HG03565 (cell line): ENCODE results near the gene COL23A1.

ENCODE experiments used
- ATAC-seq: cut with Tn5 transposase; IDR thresholded peaks from one replicate; pipeline ENCODE4 v1.9.1; 2021; ENCODE audit warnings: mild to moderate bottlenecking, moderate library complexity; ENCODE audit not compliant: unreplicated experiment

COL23A1 gene

GRCh38 chr5:178403956-178404600 is 186.1 kb downstream of the COL23A1 start:
- no peak for ATAC-seq

DNA sequence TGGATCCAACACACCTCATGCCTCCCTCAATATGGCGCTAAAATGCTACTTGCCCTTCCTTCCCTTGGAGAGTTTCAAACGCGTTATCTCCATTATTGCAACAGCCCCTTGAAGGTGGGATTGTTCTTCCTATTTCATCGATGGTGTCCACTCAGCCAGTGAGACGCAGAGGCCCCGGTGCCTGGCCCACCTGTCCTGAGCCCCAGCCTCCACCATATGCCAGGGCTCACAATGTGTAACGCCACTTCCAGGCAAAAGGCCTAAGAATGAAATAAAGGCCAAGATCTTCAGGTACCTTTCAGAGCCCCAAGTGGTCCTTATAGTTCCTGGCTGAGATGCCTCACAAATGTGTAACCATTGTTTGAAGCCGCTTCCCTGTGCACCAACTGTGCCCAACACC is 186.8 kb downstream of the COL23A1 start:
- no peak for ATAC-seq

DNA sequence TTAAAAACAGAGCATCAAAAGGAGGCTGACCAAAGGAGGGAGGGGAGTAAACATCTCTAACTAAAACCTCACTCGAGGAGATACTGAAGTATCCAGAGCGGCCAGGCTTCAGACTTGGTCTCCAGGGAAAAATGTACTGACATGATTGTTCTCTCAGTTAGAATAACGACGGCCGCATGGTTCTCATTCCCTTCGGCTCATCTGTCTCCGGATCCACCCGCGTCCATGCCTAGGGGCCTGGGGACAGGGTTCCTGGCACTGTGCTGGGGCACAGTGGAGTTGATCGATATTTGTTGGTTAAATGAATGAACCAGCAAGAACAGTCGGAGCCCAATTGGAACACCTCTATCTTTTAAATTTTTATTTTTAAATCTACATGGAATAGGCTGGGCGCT is 190.5 kb downstream of the COL23A1 start:
- ATAC-seq, result no peak

DNA sequence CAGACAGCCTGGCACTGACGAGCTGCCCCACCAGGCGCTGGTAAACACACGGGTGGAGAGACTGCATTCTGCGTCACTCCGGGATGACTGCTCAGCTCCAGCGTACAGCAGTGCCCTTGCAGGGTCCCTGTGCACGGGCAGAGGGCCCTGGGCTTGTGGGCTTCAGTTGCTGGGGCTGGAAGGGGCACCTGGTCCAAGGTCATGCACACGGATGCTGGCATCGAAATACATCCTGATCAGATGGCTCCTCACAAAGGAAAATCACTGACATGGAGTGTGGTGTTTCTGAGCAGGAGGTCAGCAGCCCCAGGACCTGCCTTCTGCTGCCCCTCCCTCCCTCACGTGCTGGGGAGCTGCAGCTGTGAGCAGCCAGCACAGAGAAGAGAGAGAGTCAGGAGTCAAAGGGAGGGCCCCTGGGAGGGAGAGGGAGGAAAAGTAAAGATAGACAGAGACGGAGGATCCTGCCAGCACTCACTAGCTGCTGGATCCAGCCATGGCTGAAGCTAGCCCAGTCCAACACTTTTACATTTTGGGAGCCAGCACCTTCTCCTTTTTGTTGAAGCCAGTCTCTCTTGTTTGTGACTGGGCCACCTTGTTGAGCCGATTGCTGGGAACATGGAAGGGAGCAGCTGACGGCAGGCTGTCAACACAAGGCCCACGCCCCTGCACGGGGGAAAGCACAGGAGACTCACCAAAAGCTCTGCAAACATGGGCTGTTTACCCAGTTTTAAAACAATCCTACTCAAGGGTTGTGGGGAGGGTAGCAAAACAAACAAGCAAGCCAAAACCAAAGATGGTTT is 191.1 kb downstream of the COL23A1 start:
- no peak for ATAC-seq

DNA sequence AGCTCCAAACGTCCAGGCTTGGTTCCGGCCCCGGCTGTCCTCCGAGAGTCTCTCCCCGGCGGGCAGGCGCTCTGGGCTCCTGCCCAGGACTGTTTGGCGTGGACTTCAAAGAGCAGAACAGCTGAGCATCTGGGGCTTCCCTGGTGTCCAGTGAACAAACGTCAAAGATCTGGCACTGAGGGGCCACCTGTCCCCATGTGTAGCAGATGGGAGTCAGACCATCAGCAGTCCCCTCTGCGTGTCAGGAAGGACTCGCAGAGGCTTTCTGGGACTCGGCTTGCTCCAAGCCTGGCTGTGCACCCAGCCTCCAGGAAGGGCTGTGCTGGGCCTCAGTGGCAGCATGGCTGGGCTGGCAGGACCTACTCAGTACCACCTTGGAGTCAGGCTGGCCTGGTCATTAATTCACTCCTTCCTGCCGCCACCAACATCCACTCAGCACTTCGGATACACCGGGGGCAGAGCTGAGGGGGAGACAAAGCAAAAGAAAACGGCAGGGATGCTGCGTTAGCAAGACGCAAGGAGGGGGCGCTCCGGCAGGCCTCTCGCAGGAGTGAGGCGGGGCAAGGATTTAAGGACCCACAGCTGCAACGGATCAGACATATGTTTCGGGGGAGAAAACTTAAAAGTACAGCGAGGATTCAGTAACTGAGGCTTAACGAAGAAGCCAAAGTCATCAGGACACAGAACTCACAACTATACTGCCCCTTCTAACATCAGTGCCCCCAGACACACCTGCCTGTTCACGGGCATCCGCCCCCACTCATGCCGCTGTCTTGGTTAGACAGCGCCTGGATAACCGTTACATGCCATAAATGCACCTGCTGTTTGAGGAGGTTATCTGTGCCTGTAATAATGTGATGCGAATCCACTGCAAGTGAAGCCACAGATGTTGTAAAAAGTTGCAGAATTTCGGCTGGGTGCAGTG is 193.1 kb downstream of the COL23A1 start:
- no peak for ATAC-seq

GRCh38 chr5:178394074-178394473 is 196.1 kb downstream of the COL23A1 start:
- no peak for ATAC-seq

GRCh38 chr5:178392931-178393394 is 197.2 kb downstream of the COL23A1 start:
- no peak for ATAC-seq

- ATAC-seq, result no peak
Measured at GRCh38 chr5:178392386-178392785, 197.8 kb downstream of the COL23A1 start.

DNA sequence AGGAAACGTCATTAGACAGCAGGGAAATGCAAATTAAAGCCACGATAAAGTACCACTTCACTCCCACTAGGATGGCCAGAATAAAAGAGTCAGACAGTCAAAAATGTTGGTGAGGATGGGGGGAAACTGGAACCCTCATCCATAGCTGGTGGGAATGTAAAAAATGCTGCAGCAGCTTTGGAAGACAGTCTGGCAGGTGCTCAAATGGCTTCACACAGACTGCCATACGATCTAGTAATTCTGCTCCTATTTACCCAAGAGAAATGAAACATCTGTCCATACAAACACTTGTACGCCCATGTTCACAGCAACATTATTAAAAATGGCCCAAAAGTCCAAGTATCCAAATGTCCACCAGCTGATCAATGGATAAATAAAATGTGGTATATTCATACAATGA is 198.7 kb downstream of the COL23A1 start:
- ATAC-seq, result no peak

DNA sequence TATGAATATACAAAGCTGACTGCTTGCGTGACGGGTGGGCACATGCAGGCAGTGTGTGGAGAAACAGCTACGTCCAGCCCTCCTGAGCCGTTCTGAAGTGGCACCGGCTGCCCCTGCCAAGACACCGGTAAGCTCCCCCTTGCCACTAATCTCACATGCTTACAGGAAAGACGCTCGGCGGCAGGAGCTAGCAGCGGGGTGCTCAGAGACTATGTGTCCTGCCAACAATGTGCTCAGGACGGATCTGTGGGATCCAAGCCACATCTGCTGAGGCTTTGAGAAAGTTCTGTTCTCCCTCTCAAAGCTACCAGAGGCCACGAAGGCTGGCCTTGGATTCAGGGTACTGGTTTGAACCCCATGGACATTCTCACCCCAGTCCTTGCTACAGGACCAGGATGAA is 200.4 kb downstream of the COL23A1 start:
- ATAC-seq, result no peak

GRCh38 chr5:178389026-178389729 is 201.0 kb downstream of the COL23A1 start:
- no peak for ATAC-seq

DNA sequence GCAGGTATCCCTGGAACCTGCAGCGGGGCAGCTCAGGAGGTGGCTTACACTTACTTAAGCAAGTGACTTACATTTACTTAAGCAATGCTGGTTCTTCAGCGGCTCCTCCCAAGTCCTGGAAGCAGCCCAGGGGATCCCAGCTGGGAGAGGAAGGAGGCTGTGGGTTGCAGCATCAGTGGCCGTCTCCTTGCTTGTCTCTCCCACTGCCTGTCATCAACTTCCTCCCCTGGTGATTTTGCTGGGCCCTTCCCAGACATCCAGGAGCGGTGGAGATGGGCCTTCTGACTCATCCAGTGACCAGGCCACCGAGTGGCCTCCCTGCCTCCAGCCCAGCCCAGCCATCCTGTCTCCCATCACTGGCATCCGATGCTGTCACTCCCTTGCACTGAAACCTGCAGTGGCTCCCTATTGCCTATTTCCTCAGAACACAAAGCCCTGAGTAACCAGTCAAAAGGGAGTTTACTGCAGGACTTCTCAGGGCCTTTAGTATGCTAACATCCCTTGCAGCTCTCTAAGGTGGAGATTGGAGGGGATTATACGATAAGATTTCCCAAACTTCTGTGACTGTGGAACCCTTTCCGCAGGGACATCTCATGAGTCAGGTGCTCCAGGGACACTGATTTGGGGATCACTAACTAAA is 201.7 kb downstream of the COL23A1 start:
- ATAC-seq, result no peak

DNA sequence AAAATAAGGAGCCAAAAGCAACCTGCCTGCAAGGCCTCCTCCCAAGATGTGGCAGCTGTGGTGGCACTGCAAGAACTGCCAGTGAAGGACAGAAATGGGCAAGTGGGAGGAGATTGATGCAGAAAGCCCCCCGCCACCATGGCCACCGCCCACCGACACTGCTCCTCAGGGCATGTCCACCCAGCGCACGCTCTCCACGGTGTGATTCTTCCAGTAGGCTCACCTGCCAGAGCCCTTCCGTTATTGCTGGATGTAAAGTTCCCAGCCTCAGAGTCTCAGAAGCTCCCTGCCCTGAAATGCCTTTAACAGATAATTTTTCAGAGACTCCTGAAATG is 202.4 kb downstream of the COL23A1 start:
- ATAC-seq, result no peak

DNA sequence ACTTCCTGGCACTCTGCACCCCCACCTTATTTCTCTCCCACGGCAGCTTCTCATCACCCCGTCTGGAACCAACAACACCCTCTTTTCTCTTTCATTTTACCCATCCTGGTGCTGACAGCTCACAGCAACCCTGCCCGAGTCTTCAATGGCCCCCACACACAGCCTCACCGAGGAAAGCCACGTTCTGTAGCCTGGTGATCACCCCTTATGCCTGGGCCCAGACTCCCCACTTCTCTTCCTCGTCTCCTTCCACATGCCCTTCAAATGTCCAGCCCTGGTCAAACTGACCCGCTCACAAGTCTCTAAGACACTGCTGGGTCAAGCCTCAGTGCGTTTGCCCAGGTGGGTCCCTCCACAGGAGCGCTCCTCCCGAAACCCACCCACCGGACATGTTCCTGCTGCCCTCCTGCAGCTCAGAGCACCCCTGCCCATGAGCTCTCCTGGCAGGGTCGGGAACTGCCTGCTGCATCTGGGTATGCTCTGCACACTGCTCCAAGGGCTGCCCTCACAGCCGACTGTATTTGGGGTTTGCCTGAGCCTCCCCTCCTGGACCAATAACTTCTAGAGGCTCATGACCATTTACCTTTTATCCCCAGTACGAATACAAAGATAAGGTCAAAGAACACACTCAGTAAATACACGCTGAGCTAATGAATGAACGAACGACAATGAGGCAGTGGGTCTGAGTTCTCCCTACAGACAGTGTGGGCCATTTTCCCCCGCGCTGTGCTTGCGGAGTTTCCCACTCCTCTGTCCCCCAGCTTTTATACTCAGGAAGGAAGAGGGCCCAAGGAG is 202.9 kb downstream of the COL23A1 start:
- ATAC-seq, result no peak

DNA sequence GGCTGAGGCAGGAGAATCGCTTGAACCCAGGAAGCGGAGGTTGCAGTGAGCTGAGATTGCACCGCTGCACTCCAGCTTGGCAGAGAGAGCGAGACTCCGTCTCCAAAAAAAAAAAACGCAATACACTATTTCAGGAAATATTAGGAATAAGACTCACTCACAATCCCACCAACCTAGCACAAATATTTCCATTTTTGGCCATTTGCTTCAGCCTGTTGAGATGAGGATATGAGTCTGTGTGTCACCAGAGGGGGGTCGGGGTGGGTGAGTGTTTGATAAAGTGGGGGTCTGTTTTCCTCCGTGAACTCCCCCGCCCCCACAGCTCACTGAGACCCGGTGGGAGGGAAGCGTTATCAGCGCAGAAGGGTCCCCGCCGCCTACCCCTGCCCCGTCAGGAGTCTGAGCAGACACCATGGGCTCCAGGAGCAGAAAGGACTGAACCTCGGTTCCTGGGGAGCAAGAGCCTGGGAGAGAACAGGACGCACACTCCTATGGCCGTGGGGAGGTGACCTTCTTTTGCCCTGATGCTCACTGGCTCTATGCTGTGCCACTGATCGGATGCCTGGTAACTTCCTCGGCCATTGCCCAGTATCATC is 203.8 kb downstream of the COL23A1 start:
- no peak for ATAC-seq

DNA sequence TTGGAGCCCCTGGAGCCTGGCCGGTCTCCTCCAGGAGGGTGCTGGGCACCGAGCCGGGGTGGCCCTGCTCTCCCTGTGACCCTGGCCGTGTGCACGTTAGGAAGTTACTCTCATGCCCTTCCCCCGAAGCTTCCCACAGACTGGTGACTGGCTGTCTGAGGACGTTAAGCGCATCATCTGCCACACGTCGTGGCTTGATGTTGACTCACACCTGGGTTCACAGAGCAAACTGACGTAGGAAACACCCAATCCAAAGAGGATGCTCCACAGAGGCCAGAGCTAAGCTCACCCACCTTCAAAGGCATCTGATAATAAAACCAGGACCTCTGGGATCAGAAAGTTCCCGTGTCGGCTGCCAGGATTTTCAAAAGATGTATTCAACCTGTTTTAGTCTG is 204.7 kb downstream of the COL23A1 start:
- no peak for ATAC-seq

- ATAC-seq, result no peak
Measured at GRCh38 chr5:178384816-178385495, 205.2 kb downstream of the COL23A1 start.

DNA sequence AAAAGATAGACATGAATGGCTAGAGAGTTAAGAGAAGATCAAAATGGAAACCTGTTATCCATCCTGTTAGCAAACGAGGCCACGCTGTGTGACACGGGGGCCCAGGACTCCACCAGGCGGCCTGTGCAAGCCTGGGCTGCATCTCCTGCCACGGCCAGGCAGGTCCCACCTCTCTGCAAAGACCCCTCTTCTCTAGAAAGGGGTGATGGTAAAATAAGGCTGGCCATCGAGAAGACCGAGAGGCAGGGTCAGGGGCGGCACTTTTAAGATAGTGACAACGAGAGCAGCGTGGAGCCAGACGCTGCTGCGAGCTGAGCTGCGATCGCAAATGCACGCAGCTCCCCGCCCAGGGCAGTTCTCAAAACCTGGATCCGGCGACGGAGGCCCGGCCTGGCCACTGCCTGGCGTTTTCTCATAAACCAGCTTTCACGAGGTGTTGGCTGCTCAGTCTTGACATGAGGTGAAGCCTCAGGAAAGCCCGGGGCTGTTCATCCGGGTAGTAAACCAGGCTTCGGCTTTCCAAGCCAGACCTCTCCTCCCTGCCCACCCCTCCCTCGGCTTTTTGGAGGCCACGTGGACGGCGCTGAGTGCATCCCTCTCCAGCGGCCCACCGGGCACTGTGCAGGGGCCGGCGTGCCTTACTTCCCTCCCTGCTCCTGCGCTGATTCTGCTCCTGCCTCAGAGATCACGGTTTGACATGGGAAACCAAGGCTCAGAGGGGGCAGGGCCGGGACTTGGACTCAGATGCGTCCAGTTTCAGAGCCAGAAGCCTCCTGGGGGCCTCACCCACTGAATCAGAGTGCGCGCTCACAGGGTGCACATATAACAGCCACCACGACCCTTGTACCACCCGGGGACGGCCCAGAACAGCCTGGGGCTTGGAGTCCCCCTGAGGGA is 206.0 kb downstream of the COL23A1 start:
- ATAC-seq, result no peak
